ENCODE results near the gene TMEM144. TPM values are rescaled to one million over a fixed set of nuclear protein-coding genes. Genes with fewer than 3 reads are reported as not detected.

TMEM144 gene
- total RNA-seq, 3 donors from 2014 or later (not counting 1 experiment from before 2014, with no cell fraction given) = 0.31 to 0.78 TPM; not detected in 1

GRCh38 chr4:158176776-158177175, 33.5 kb upstream of the TMEM144 start:
- no peaks in the 10 kb centered on the region for H3K4me1 Mint-ChIP-seq
- no peaks in the 10 kb centered on the region for H3K36me3 Mint-ChIP-seq
- Histone ChIP-seq H3K27me3 (ENCODE audit: control insufficient read depth, insufficient read depth, low read length) (no peaks in the 10 kb centered on the region), H3K4me3 (ENCODE audit: low read length) (no peak overlapping the region), H3K36me3 (ENCODE audit: control insufficient read depth, insufficient read depth, low read length) (no peaks in the 10 kb centered on the region), H3K27ac (ENCODE audit: low read length) (no peak overlapping the region), H3K9me3 (ENCODE audit: control insufficient read depth, insufficient read depth, low read length) (no peaks in the 10 kb centered on the region), H3K4me1 (ENCODE audit: control insufficient read depth, insufficient read depth, low read length) (no peaks in the 10 kb centered on the region)
- H3K27ac Mint-ChIP-seq = no peak overlapping the region
- TF ChIP-seq, protein P1, sequence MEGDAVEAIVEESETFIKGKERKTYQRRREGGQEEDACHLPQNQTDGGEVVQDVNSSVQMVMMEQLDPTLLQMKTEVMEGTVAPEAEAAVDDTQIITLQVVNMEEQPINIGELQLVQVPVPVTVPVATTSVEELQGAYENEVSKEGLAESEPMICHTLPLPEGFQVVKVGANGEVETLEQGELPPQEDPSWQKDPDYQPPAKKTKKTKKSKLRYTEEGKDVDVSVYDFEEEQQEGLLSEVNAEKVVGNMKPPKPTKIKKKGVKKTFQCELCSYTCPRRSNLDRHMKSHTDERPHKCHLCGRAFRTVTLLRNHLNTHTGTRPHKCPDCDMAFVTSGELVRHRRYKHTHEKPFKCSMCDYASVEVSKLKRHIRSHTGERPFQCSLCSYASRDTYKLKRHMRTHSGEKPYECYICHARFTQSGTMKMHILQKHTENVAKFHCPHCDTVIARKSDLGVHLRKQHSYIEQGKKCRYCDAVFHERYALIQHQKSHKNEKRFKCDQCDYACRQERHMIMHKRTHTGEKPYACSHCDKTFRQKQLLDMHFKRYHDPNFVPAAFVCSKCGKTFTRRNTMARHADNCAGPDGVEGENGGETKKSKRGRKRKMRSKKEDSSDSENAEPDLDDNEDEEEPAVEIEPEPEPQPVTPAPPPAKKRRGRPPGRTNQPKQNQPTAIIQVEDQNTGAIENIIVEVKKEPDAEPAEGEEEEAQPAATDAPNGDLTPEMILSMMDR (IDR thresholded peaks at IDR 0.05) = no peak
- H3K9me3 Mint-ChIP-seq = no peaks in the 10 kb centered on the region
- H3K4me3 Mint-ChIP-seq = no peak overlapping the region
- intact Hi-C loops (cut with micrococcal nuclease) = no loop called here
- DNase-seq (no peak), ATAC-seq (no peak)
- H3K27me3 Mint-ChIP-seq (ENCODE audit: low read depth in 2 of 2) = peaks cover 7 to 14% of the 10 kb centered on the region in 2 donors

- 83% methylated on average over 1 of the region's 3 CpGs for WGBS (ENCODE audit: insufficient coverage)
- no peak overlapping the region for H3K27ac Mint-ChIP-seq
- TF ChIP-seq, protein P1 (IDR thresholded peaks at IDR 0.05) = no peak
- ATAC-seq (no peak), DNase-seq (no peak)
- no peak overlapping the region for H3K4me3 Mint-ChIP-seq
- H3K27ac ChIP-seq (ENCODE audit: low read length) = no peak overlapping the region
- no peaks in the 10 kb centered on the region for H3K27me3 ChIP-seq (ENCODE audit: control insufficient read depth, insufficient read depth, low read length)
- no peaks in the 10 kb centered on the region for H3K4me1 ChIP-seq (ENCODE audit: control insufficient read depth, insufficient read depth, low read length)
- H3K36me3 ChIP-seq (ENCODE audit: control insufficient read depth, insufficient read depth, low read length) = no peaks in the 10 kb centered on the region
- intact Hi-C loops (cut with micrococcal nuclease) = no loop called here
- no peaks in the 10 kb centered on the region for H3K36me3 Mint-ChIP-seq
- no peaks in the 10 kb centered on the region for H3K27me3 Mint-ChIP-seq (ENCODE audit: low read depth in 2 of 2)
- no peaks in the 10 kb centered on the region for H3K9me3 Mint-ChIP-seq
- H3K4me1 Mint-ChIP-seq = no peaks in the 10 kb centered on the region
- no peaks in the 10 kb centered on the region for H3K9me3 ChIP-seq (ENCODE audit: control insufficient read depth, insufficient read depth, low read length)
- H3K4me3 ChIP-seq (ENCODE audit: low read length) = no peak overlapping the region
Measured at GRCh38 chr4:158179465-158179864, 30.8 kb upstream of the TMEM144 start.

DNA sequence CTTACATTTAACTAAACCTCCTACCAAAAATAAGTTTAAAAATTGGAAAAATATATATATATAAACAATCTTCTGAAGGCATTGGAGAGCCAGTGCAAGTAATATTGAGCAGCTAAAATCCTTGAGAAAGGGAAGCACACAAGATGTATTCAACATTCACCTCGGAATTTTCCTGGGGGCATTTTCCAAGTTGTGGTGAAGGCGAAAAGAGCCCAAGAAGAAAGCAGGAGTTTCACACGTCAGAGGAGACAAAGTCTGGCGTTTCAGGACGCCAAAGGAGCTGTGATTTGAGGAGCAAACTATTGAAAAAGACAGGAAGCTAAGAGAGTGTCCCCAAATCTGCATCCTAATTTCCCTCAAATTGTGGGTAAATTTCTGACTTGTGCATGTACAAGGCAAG, 28.4 kb upstream of the TMEM144 start:
- Mint-ChIP-seq H3K27me3 (ENCODE audit: low read depth in 2 of 2) (no peaks in the 10 kb centered on the region), H3K9me3 (no peaks in the 10 kb centered on the region), H3K4me3 (no peak overlapping the region), H3K27ac (no peak overlapping the region), H3K36me3 (no peaks in the 10 kb centered on the region), H3K4me1 (no peaks in the 10 kb centered on the region)
- Histone ChIP-seq H3K36me3 (ENCODE audit: control insufficient read depth, insufficient read depth, low read length) (no peaks in the 10 kb centered on the region), H3K27me3 (ENCODE audit: control insufficient read depth, insufficient read depth, low read length) (no peaks in the 10 kb centered on the region), H3K27ac (ENCODE audit: low read length) (no peak overlapping the region), H3K4me3 (ENCODE audit: low read length) (no peak overlapping the region), H3K9me3 (ENCODE audit: control insufficient read depth, insufficient read depth, low read length) (no peaks in the 10 kb centered on the region), H3K4me1 (ENCODE audit: control insufficient read depth, insufficient read depth, low read length) (no peaks in the 10 kb centered on the region)
- DNase-seq (no peak), ATAC-seq (no peak)
- 79% methylated on average over 5 of the region's 5 CpGs for WGBS (ENCODE audit: insufficient coverage)
- TF ChIP-seq, protein P1 (IDR thresholded peaks at IDR 0.05) = no peak
- intact Hi-C loops (cut with micrococcal nuclease) = no loop called here

DNA sequence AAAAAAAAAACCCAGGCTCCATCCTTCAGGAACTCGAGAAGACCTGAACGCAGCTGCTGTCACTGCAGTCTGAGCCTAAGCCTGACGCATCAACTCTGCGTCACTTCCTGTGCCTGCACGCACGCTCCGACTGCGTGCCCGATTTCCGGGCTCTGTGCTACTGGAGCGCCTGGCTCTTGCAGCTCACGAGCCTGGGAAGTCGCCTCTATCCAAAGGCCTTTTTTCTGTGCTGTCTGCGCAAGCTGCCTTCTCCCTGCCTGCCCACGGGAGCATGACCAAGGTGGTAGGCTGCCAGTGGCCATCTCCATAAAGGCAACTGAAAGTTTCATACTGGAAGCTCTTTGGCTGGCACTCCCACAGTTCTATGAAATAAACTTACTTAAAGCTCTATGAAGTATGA, 27.6 kb upstream of the TMEM144 start:
- ATAC-seq (no peak), DNase-seq (no peak)
- H3K4me3 Mint-ChIP-seq = no peak overlapping the region
- no peak overlapping the region for H3K4me3 ChIP-seq (ENCODE audit: low read length)
- intact Hi-C loops (cut with micrococcal nuclease) = no loop called here
- no peaks in the 10 kb centered on the region for H3K9me3 ChIP-seq (ENCODE audit: control insufficient read depth, insufficient read depth, low read length)
- no peak overlapping the region for H3K27ac ChIP-seq (ENCODE audit: low read length)
- H3K27me3 Mint-ChIP-seq (ENCODE audit: low read depth in 2 of 2) = no peaks in the 10 kb centered on the region
- WGBS (ENCODE audit: insufficient coverage) = 93% methylated on average over 15 of the region's 15 CpGs
- H3K4me1 Mint-ChIP-seq = no peaks in the 10 kb centered on the region
- H3K27me3 ChIP-seq (ENCODE audit: control insufficient read depth, insufficient read depth, low read length) = no peaks in the 10 kb centered on the region
- TF ChIP-seq, protein P1 (IDR thresholded peaks at IDR 0.05) = no peak
- H3K27ac Mint-ChIP-seq = no peak overlapping the region
- H3K36me3 ChIP-seq (ENCODE audit: control insufficient read depth, insufficient read depth, low read length) = no peaks in the 10 kb centered on the region
- no peaks in the 10 kb centered on the region for H3K4me1 ChIP-seq (ENCODE audit: control insufficient read depth, insufficient read depth, low read length)
- H3K9me3 Mint-ChIP-seq = no peaks in the 10 kb centered on the region
- H3K36me3 Mint-ChIP-seq = no peaks in the 10 kb centered on the region
